Measurements from ENCODE around the gene ERAS.

The ERAS gene

GRCh38 chrX:48826135-48826875 lies at the start of gene ERAS:
TSS of gene ERAS (plus strand) at chrX:48826513. CDS start at chrX:48829124, 2,611 bp downstream.
- no peak for DNase-seq

- DNase-seq = no peak
These were observed 49.4 kb upstream of the ERAS start for GRCh38 chrX:48776818-48777439.

GRCh38 chrX:48779399-48779798 lies 46.9 kb upstream of the ERAS start:
- no peak for DNase-seq

DNA sequence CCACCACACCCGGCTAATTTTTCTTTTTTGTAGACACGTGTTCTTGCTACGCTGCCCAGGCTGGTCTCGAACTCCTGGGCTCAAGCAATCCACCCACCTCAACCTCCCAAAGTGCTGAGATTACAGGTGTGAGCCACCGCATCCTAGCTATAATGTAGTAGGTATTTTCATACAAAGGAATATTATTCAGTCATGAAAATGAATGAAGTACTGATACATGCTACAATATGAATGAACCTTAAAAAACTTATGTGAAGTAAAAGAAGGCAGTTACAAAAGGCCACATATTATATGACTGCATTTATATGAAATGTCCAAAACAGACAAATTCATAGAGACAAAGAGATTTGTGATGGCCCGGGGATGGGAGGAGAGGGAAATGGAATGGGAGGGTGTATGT lies 44.6 kb upstream of the ERAS start:
- DNase-seq = no peak

DNA sequence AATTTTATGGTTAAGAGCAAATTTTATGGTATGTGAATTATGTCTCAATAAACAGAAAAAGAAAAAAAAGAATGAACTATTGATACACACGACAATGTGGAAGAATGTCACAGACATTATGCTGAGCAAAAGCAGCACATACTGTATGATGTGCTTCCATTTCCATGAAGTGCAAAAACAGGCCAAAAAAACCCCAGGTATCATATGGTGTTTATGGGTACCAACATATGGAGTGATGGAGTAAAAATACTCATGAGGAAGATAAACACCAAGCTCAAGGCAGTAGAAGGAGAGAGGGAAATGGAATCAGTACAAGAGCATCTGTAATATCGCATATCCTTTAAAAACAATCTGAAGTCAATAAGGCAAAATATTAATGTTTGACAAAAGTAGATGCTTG lies 44.1 kb upstream of the ERAS start:
- no peak for DNase-seq

DNA sequence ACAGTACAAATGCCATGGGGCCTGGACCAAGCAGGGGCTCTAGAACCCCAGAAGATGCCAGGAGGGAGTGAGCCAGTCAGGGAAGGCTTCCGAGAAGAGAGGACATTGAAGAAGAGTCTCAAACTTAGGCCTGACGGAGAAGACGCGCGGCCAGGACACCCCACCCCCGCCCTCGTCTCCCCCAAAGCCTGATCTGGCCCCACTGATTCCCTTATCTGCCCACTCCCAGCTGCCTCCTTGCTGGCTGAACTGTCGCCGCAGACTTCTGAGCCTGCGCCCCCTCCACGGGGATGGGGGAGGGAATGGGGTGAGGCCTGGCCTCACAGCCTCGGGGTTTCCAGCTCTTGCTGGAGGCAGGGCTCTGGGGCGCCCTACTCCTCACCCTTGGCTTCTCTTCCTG lies 43.5 kb upstream of the ERAS start:
- DNase-seq = no peak

- no peak for DNase-seq
These were observed 41.6 kb upstream of the ERAS start for GRCh38 chrX:48784726-48785125.

DNA sequence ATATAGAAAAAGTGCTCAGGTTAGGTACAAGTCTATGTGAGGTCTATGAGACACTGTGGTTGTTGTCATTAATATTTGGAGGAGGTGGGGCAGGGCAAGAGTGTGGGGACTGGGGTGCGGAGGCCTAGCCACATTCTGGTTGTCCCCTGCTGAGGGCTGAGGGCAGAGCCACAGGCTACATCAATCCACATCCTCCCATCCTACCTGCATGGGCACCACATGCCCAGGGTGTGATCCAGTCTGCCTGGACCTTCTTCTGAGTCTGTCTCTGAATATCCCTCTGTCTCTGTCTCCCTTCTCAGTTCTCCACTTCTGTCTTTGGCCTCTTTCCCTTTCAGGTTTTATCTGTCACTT lies 41.1 kb upstream of the ERAS start:
- no peak for DNase-seq

- no peak for DNase-seq
These were observed 40.6 kb upstream of the ERAS start for GRCh38 chrX:48785540-48786214.

DNA sequence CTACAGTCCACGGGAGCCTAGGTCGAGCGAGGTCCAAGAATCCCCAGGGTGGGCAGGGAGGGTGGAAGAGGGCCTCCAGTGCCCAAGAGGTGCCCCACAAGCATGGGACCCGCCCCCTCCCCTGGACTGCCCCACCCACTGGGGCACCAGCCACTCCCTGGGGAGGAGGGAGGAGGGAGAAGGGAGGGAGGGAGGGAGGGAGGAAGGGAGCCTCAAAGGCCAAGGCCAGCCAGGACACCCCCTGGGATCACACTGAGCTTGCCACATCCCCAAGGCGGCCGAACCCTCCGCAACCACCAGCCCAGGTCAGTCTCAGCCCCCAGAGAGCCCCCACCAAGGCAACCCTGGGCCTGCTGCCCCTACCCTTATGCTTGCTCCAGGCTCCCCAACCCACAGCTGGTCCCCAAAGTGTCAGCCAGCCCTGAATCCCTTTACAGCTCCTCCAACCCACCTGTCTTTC lies 39.9 kb upstream of the ERAS start, which contains the start of gene GATA1:
Gene GATA1 (plus strand): TSS at position 250 of the 460 bp plus-strand sequence. CDS start 4,520 bp downstream, outside the sequence.
- no peak for DNase-seq

- no peak for DNase-seq
These were observed 39.3 kb upstream of the ERAS start for GRCh38 chrX:48786825-48787504.

DNA sequence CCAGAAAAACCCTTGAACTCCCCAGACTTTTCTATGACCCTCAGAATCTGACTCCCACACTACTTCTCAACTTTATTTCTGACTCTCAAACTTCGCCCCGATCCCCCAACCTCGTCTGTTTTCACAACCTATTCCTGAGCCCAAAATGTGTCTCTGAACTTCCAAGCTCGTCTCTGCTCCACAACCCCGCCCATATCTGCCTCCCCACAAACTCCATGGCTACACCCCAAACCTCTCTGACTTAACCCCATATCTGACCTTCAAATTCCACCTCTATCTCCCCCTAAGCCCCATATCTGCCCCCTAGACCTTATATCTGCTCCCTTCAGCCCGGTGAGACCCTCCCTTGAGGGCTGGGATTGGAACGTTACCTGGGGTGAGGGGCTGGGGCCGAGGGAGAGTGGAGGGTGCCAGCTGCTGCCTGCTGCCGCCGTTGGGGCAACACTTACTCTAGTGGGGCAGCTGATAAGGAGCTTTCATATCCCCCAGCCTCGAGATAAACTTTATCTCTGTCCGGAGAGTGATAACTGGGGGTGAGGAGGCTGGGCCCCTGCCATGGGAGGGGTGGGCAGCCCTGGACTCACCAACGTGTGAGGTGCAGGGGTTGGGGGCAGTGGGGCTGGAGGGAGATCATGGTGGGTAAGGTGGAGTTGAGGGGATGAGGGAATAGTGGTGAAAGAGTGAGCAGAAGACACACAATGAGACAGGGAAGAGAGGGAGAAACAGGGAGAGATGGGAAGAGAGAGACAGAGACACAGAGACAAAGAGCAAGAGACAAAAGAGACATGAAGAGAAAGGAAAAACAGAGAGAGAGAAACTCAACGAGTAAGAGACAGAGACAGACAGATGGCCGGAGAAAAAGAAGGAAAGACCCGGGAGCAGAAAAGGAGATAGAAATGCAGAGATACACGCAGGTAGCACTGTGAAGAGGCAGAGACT lies 38.5 kb upstream of the ERAS start:
- no peak for DNase-seq

- no peak for DNase-seq
These were observed 36.7 kb upstream of the ERAS start for GRCh38 chrX:48789366-48790220.

GRCh38 chrX:48790477-48790876 lies 35.8 kb upstream of the ERAS start:
- DNase-seq = no peak

DNA sequence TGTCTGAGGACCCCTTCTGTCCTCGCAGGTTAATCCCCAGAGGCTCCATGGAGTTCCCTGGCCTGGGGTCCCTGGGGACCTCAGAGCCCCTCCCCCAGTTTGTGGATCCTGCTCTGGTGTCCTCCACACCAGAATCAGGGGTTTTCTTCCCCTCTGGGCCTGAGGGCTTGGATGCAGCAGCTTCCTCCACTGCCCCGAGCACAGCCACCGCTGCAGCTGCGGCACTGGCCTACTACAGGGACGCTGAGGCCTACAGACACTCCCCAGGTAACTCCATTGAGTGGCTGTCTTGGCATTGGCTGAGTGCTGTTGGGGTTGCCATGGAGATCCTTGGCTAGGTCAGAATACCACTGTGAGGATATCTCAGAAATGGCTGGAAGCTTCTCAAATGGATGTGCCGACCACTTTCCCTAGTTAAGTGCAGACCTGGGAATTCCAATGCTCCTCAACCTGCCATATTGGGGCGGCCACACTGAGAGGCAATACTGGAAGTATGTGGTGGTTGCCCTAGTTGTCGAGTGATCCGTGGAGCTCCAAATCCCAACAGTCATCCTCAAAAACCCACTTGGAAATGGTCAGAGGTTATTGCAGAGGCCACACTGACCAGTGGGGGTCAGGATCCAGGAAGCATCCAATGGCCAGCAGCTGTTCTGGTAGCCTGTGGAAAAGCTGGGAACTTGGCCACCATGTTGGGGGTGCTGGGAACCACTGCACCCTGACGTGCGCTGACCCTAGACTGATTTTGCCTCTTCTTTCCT lies 35.1 kb upstream of the ERAS start:
- DNase-seq = no peak

- DNase-seq = no peak
These were observed 34.1 kb upstream of the ERAS start for GRCh38 chrX:48792219-48792618.

DNA sequence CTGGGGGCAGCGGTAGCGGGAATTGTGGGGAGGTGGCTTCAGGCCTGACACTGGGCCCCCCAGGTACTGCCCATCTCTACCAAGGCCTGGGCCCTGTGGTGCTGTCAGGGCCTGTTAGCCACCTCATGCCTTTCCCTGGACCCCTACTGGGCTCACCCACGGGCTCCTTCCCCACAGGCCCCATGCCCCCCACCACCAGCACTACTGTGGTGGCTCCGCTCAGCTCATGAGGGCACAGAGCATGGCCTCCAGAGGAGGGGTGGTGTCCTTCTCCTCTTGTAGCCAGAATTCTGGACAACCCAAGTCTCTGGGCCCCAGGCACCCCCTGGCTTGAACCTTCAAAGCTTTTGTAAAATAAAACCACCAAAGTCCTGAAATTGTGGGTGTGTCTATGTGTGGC lies 32.4 kb upstream of the ERAS start:
- DNase-seq = no peak

DNA sequence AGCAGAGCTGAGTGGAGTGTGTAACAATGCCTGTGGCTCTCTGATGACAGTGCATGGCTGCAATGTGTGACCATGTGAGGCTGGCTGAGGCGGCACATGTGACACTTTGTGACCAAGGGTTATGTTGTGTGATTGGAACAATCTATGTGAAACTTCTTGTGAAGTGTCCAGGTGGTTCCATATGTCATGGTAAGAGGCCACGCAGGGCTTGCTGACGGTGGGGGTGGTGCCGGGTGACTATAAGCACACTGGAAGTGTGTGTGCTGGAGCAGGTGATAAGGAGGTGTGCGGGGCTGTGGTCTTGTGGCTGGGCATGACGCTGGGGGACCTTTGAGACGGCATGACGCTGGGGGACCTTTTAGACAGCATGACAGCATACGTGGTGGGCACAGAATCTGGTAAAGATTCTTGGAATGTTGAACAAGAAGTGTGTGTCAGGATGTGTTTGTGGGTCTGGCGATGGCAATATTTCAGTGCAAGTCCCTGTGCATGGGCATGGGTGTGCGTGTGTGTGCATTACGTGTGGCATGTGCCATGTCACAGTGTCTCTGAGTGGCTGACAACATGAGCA lies 31.9 kb upstream of the ERAS start:
- no peak for DNase-seq

DNA sequence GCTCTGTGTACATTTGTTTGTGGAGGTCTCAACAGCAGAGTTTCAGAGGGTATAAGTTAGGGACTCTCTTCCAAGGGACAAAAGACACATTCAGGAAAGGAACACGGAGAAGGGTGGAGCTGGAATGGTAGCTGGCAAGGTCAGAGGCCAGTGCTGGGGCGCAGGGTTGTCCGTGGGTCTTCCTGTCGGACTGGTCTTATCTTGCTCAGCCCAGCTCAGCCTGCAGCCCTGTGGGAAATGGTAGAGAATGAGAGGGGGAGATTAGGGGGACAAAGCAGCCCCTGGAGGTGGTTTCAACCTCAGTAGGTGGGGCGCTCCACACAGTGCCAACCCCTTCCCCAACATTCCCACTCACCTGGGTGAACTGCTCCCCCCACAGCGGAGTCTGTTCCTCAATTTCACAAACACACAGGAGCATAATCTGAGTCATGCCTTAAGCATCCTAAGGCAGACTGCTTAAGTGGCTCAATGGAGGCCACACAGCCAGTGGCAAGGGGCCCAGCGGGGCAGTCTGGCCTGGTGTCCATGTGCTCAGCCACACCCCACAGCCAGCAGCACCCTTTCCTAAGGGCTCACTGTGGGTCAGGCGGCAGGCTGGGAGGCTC lies 31.3 kb upstream of the ERAS start:
- no peak for DNase-seq

GRCh38 chrX:48798318-48798717 lies 28.0 kb upstream of the ERAS start:
- DNase-seq = no peak
